ENCODE results near the gene SEMA4C. TPM values are rescaled to one million over a fixed set of nuclear protein-coding genes. Genes with fewer than 3 reads are reported as not detected.

SEMA4C gene
- total and polyA plus RNA-seq, 9 of the 15 experiments (the other 6 are each of a cell fraction or from before 2014, with no cell fraction given): 0.32 to 59.7 (median 23.9) TPM

- ChIA-PET CTCF (ENCODE audit: low intra/inter-chr PET ratio) (no interaction called here), POLR2A (interaction anchor here (0.7 to 11.3 kb wide), 10 partner anchors 9 to 147 kb away, joined by 3 to 112 read pairs (median 4); partner anchors contain the start of gene ANKRD39)
- Histone ChIP-seq H3K79me2 (ENCODE audit: control insufficient read depth, insufficient read depth, low read length) (peaks cover 21% of the 10 kb centered on the region), H3K4me1 (replicated peaks in 1 of 2; ENCODE audit: control insufficient read depth in 2 of 2, insufficient read depth in 2 of 2, low read length in 2 of 2) (peaks cover 42 to 91% of the 10 kb centered on the region in 2 experiments), H3K9me3 (replicated peaks; ENCODE audit: control insufficient read depth, insufficient read depth, low read depth, low read length) (no peaks in the 10 kb centered on the region), H3K36me3 (ENCODE audit: control insufficient read depth, insufficient read depth, low read length) (peaks cover 15% of the 10 kb centered on the region; the same call in 2 of the 3 replicates), H3K27me3 (ENCODE audit: control insufficient read depth in 2 of 2, insufficient read depth in 2 of 2, low read length in 2 of 2) (no peaks in the 10 kb centered on the region), H3K9me1 (ENCODE audit: control insufficient read depth, insufficient read depth, low read length) (peaks cover 4% of the 10 kb centered on the region), H2AFZ (ENCODE audit: low read depth, low read length) (no peak overlapping the region), H3K9ac (ENCODE audit: insufficient read depth in 1 of 2, low read depth in 2 of 2, low read length in 2 of 2) (peak overlapping the region in 1 of 2 experiments; percentile 85; a peak in 2 of 4 replicates), H4K20me1 (replicated peaks; ENCODE audit: control insufficient read depth, insufficient read depth, low read length) (no peaks in the 10 kb centered on the region), H3K4me2 (ENCODE audit: insufficient read depth, low read length) (no peak overlapping the region), H3K4me3 (no peak overlapping the region), H3K27ac (ENCODE audit: extremely low read depth, low read depth, low read length) (peak overlapping the region; percentile 30; the same call in 1 of the 3 replicates)
- in situ Hi-C loops (cut with MboI) (no loop called here), intact Hi-C loops (cut with micrococcal nuclease) (no loop called here)
- 52% methylated on average over 8 of the region's 14 CpGs for WGBS (ENCODE audit: insufficient coverage, low coverage, missing lambda C conversion rate)
- TSS peak; percentile 67 for BruUV-seq (replicated peaks)
- DNase-seq (ENCODE audit: extremely low read depth in 1 of 4, low spot score in 3 of 4) (no peak), ATAC-seq (peak; percentile 13), FAIRE-seq (peak; percentile 29)
- no peak for TF ChIP-seq SIRT6 (IDR thresholded peaks at IDR 0.05; ENCODE audit: low read depth, low read length)
- no peak for TF ChIP-seq MYNN (IDR thresholded peaks at IDR 0.05)
- no peak for TF ChIP-seq MYNN (CRISPR knock-in tag; IDR thresholded peaks at IDR 0.05)
- no peak for TF ChIP-seq MYBL2 (IDR thresholded peaks at IDR 0.05; ENCODE audit: low read depth)
- no peak; the same call in 1 of the 2 replicates for TF ChIP-seq MYBL2 (CRISPR knock-in tag; IDR thresholded peaks at IDR 0.05; ENCODE audit: borderline replicate concordance)
- no peak for TF ChIP-seq PATZ1 (CRISPR knock-in tag; IDR thresholded peaks at IDR 0.05; ENCODE audit: borderline replicate concordance)
- no peak for TF ChIP-seq BCL6 (CRISPR knock-in tag; IDR thresholded peaks at IDR 0.05)
- TF ChIP-seq ETS2 (tag; IDR thresholded peaks at IDR 0.05; ENCODE audit: borderline replicate concordance, poor library complexity, severe bottlenecking): no peak
- TF ChIP-seq HDAC3 (IDR thresholded peaks at IDR 0.05; ENCODE audit: borderline replicate concordance, partially characterized antibody): no peak
- TF ChIP-seq C11orf30 (IDR thresholded peaks at IDR 0.05; ENCODE audit: low read depth): no peak
- TF ChIP-seq ZNF583 (CRISPR knock-in tag; IDR thresholded peaks at IDR 0.05): no peak
- TF ChIP-seq SMC3 (conservative IDR thresholded peaks at IDR 0.05; ENCODE audit: insufficient read depth, low read depth, low read length): no peak
- TF ChIP-seq PCBP2 (IDR thresholded peaks at IDR 0.05; ENCODE audit: low read depth, low read length, poor library complexity, severe bottlenecking): no peak
- TF ChIP-seq HDAC2 (IDR thresholded peaks at IDR 0.05): no peak
- no peak for TF ChIP-seq BACH1 (tag; IDR thresholded peaks at IDR 0.05)
- TF ChIP-seq POLR2G (IDR thresholded peaks at IDR 0.05; ENCODE audit: low read depth, low read length): peak; percentile 67
- no peak for TF ChIP-seq STAG1 (CRISPR knock-in tag; IDR thresholded peaks at IDR 0.05; ENCODE audit: borderline replicate concordance)
- no peak for TF ChIP-seq PML (IDR thresholded peaks at IDR 0.05; ENCODE audit: low read length)
- TF ChIP-seq TAF7 (tag; IDR thresholded peaks at IDR 0.05): no peak
- 0 out of 2 replicates have a peak, but pooled peaks have one; percentile 56 for TF ChIP-seq ZNF740 (CRISPR knock-in tag; IDR thresholded peaks at IDR 0.05)
- no peak for TF ChIP-seq ZNF740 (tag; IDR thresholded peaks at IDR 0.05)
- no peak for TF ChIP-seq RNF2 (IDR thresholded peaks at IDR 0.05)
Observed at GRCh38 chr2:96875498-96876268, 5.8 kb upstream of the SEMA4C start.
